Prostate gland (tissue), 2 donors: ENCODE results near the gene FNBP1. TPM values are rescaled to one million over a fixed set of nuclear protein-coding genes. Genes with fewer than 3 reads are reported as not detected.
A peak's percentile ranks its signal among the peaks of the same experiment; 100 is the strongest.

Experiments
- DNase-seq: peaks from one replicate; pipeline ENCODE4 v3.0.0-alpha.2; 2019; ENCODE audit warnings: low spot score
- H3K27ac ChIP-seq, 2 donors: fragments of 200-600 bp; sonication (generic); 2 replicates each; pipeline ENCODE4 v1.5.1; 2017 to 2019
- H3K27me3 ChIP-seq: fragments of 200-600 bp; sonication (generic); replicated peaks from 2 replicates; pipeline ENCODE4 v1.5.1; 2019; ENCODE audit not compliant: insufficient read depth
- H3K36me3 ChIP-seq, 2 donors: fragments of 200-600 bp; sonication (generic); 1 replicate in 1 of 2; 2 replicates in 1 of 2; pipeline versions ENCODE4 v1.5.1 to v1.8.1; 2017 to 2019
- H3K4me1 ChIP-seq: fragments of 200-600 bp; sonication (generic); replicated peaks from 2 replicates; pipeline ENCODE4 v1.5.1; 2019
- H3K4me3 ChIP-seq, 2 donors: fragments of 200-600 bp; sonication (generic); 2 replicates each; pipeline ENCODE4 v1.5.1; 2017 to 2019
- H3K9me3 ChIP-seq: fragments of 200-600 bp; sonication (generic); 2 replicates; pipeline ENCODE4 v1.5.1; 2017
- POLR2A ChIP-seq: fragments of 450-650 bp; IDR thresholded peaks from one replicate; pipeline ENCODE4 v1.6.1; 2016; ENCODE audit warnings: antibody characterized with exemption, mild to moderate bottlenecking
- POLR2AphosphoS5 ChIP-seq: sonication (generic); formaldehyde crosslinking; IDR thresholded peaks from one replicate; pipeline ENCODE4 v1.6.1; 2017; ENCODE audit warnings: antibody characterized with exemption
- WGBS: methylation state at CpG from one replicate; pipeline ENCODE4 v1.1.5; 2018; 5-methylcytosine and 5-hydroxymethylcytosine counted together
- intact Hi-C: fragments of 100-400 bp; cut with DNase I; formaldehyde crosslinking; loops from one replicate; pipeline ENCODE4 v1.14.2; 2022
- total RNA-seq, 2 donors: library from RNA; depleted of rRNA; stranded (reverse); fragments of >200 nt; gene quantifications; one replicate each; pipeline ENCODE4 v1.1.0, GENCODE V29; 2016
- TF ChIP-seq, protein P1 (sequence below), 4 experiments: fragments of 200-600 bp in 2 of 4; fragments of 450-650 bp in 2 of 4; sonication (generic) in 2 of 4; IDR thresholded peaks; 1 replicate in 3 of 4; 2 replicates in 1 of 4; pipeline ENCODE4 v1.5.1; 2016 to 2019; ENCODE audit warnings: antibody characterized with exemption in 4 of 4, mild to moderate bottlenecking in 2 of 4, moderate library complexity in 2 of 4

Gene FNBP1
- total RNA-seq, 2 donors from 2014 or later: 34.6 to 93.7 TPM

DNA sequence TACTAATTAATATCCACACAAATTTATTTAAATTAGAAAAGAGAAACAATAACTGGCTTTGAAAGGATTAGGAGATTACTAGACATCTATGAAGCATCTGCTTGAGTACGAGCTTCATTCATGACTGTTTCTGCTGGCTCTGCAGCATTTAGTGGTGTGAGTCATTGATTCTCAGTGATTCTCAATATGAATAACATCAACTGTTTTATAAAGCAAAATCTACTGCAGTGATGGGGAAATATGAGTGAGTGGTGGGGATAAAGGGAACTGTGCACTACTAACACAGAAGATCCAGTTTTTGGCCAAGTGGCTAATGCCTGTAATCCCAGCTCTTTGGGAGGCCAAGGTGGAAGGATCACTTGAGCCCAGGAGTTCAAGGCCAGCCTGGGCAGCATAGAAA lies 8.4 kb downstream of the FNBP1 start:
- intact Hi-C loops: no loop called here

DNA sequence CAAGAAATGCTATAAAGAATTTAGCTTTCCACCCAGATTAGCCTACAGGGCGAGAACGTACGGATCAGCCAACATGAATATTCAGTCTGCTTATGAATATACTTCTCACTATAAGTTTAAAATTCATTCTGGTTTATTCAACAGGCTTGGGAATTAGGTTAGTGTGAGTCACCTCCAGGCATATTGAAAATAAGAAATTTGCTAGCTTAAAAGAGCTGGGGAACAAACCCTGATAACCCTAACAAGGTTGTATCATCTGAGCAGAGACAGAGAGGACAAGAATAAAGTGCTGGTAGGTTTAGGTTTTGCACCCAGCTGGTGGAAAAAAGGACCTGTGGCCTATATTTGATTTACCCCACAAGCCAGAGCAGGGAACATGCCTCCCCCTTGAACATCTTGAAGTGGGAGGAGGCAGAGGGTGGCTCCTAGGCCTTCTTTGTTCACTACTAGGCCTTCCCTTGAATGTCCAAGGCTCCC lies 12.3 kb downstream of the FNBP1 start:
- peaks cover 9% of the 10 kb centered on the region for H3K4me1 ChIP-seq

More for the DNA sequence above, 8.4 kb downstream of the FNBP1 start:
- TF ChIP-seq POLR2A: no peak
- TF ChIP-seq, protein P1, sequence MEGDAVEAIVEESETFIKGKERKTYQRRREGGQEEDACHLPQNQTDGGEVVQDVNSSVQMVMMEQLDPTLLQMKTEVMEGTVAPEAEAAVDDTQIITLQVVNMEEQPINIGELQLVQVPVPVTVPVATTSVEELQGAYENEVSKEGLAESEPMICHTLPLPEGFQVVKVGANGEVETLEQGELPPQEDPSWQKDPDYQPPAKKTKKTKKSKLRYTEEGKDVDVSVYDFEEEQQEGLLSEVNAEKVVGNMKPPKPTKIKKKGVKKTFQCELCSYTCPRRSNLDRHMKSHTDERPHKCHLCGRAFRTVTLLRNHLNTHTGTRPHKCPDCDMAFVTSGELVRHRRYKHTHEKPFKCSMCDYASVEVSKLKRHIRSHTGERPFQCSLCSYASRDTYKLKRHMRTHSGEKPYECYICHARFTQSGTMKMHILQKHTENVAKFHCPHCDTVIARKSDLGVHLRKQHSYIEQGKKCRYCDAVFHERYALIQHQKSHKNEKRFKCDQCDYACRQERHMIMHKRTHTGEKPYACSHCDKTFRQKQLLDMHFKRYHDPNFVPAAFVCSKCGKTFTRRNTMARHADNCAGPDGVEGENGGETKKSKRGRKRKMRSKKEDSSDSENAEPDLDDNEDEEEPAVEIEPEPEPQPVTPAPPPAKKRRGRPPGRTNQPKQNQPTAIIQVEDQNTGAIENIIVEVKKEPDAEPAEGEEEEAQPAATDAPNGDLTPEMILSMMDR (IDR thresholded peaks at IDR 0.05): no peak
- TF ChIP-seq POLR2AphosphoS5: no peak
- DNase-seq: no peak
- peaks cover 4% of the 10 kb centered on the region for H3K4me1 ChIP-seq
- H3K27me3 ChIP-seq: no peaks in the 10 kb centered on the region
- H3K36me3 ChIP-seq: no peaks in the 10 kb centered on the region
- WGBS: 50% methylated on average over 1 of the region's 1 CpG
- H3K9me3 ChIP-seq: no peaks in the 10 kb centered on the region
- H3K27ac ChIP-seq: no peak overlapping the region
- H3K4me3 ChIP-seq: no peak overlapping the region

DNA sequence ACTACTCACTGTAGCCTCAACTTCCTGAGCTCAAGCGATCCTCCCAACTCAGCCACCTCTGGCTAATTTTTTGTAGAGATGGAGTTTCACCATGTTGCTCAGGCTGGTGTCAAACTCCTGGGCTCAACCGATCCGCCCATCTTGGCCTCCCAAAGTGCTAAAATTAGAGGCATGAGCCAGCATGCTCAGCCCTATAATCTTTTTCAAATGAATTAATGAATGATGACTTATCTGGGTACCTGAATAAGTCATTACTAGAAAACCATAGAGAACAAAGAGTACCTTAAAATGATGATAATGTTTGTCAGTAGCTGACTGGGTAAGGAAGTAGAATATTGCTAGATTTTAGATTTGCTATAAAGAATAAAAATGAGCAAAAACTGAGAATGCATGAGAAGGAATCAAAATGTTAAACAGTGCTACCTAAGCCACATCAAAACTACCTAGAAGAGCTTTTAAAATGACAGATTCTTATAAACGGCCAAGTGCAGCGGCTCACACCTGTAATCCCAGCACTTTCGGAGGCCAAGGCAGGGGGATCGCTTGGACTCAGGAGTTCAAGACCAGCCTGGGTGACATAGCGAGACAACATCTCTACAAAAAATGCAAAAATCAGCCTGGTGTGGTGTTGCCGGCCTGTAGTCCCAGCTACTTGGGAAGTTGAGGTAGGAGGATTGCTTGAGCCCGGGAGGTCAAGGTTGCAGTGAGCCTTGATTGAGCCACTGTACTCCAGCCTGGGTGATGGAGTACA lies 13.6 kb downstream of the FNBP1 start:
- 67% methylated on average over 10 of the region's 10 CpGs for WGBS
- H3K4me1 ChIP-seq: peaks cover 9% of the 10 kb centered on the region
- H3K27ac ChIP-seq: no peak overlapping the region
- TF ChIP-seq POLR2A (no peak), POLR2AphosphoS5 (no peak)
- TF ChIP-seq, protein P1 (IDR thresholded peaks at IDR 0.05): no peak
- no peaks in the 10 kb centered on the region for H3K27me3 ChIP-seq
- no peak for DNase-seq
- no peak overlapping the region for H3K4me3 ChIP-seq
- H3K9me3 ChIP-seq: no peaks in the 10 kb centered on the region
- H3K36me3 ChIP-seq: no peaks in the 10 kb centered on the region
- intact Hi-C loops: no loop called here

More for the DNA sequence above, 12.3 kb downstream of the FNBP1 start:
- TF ChIP-seq, protein P1 (IDR thresholded peaks at IDR 0.05): no peak
- TF ChIP-seq POLR2A: no peak
- TF ChIP-seq POLR2AphosphoS5: no peak
- DNase-seq: no peak
- H3K27ac ChIP-seq: peak overlapping the region in 1 of 2 donors; percentile 33
- intact Hi-C loops: no loop called here
- no peaks in the 10 kb centered on the region for H3K9me3 ChIP-seq
- H3K4me3 ChIP-seq: no peak overlapping the region
- no peaks in the 10 kb centered on the region for H3K27me3 ChIP-seq
- 90% methylated on average over 3 of the region's 3 CpGs for WGBS
- H3K36me3 ChIP-seq: no peaks in the 10 kb centered on the region

DNA sequence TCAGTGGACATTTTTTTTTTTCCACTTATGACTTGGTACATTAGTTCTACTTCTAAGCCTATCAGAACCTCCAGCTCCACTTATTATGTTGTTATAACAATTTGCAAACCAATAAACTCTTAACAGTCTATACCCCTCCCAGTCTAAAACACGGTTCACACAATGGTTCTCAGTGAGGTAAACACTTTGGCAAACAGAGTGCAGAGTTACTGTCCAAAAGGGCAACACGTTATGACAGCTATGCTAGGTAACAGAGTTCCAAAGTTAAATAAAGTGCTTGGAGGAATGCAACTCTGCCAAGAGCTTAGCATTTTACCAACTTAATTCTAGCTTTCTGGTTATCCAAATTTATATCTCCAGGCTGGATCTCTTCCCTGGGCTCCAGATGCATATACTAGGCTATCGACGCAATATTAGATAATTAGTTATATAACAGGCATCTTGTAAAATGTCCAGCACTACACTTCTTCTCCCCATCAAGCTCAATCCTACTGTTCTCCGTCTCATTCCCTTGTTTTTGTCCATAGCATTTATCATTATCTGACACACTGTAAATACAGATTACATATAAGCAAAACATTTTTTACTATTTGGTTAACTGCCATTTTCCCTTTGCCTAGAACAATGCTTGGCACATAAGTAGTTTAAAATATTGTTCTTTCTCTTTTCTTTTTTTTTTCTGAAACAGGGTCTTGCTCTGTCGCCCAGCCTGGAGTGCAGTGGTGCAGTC lies 14.3 kb downstream of the FNBP1 start:
- Histone ChIP-seq H3K9me3 (no peaks in the 10 kb centered on the region), H3K4me3 (no peak overlapping the region), H3K27me3 (no peaks in the 10 kb centered on the region), H3K36me3 (no peaks in the 10 kb centered on the region), H3K4me1 (peaks cover 9% of the 10 kb centered on the region), H3K27ac (peak overlapping the region; percentile 3 to 13)
- WGBS: 20% methylated on average over 6 of the region's 6 CpGs
- DNase-seq: no peak
- TF ChIP-seq POLR2AphosphoS5 (peak; percentile 33), POLR2A (no peak)
- TF ChIP-seq, protein P1 (IDR thresholded peaks at IDR 0.05): no peak
- intact Hi-C loops: no loop called here
